Pulmonary artery endothelial cell (primary cell): ENCODE data around the gene KCNIP4. TPM values are rescaled to one million over a fixed set of nuclear protein-coding genes. Genes with fewer than 3 reads are reported as not detected.
"Not testable (repeated sequence)": the region's sequence is repeated elsewhere in the genome, so short reads cannot be mapped to it uniquely, and the experiment has no call there.

ENCODE experiments used
- DNase-seq: peaks from one replicate; pipeline ENCODE4 v3.0.0-alpha.2; 2011; ENCODE audit warnings: low read depth, low spot score
- total RNA-seq: library from RNA; depleted of rRNA; stranded (reverse); fragments of >200 nt; gene quantifications from 2 replicates; pipeline ENCODE4 v1.2.3, GENCODE V29; 2014

KCNIP4 gene
- total RNA-seq, 1 donor from 2014 or later, result not detected

- peak; percentile 45 for DNase-seq
These were observed 1175.2 kb downstream of the KCNIP4 start for GRCh38 chr4:20773144-20773997.

- no peak for DNase-seq
These were observed 1184.1 kb downstream of the KCNIP4 start for GRCh38 chr4:20764366-20764992.

GRCh38 chr4:20761826-20762225 is 1186.7 kb downstream of the KCNIP4 start:
- DNase-seq, result no peak

- DNase-seq, result no peak
These were observed 1187.2 kb downstream of the KCNIP4 start for GRCh38 chr4:20761382-20761781.

GRCh38 chr4:20760053-20760452 is 1188.5 kb downstream of the KCNIP4 start:
- no peak for DNase-seq

GRCh38 chr4:20754036-20754435 is 1194.5 kb downstream of the KCNIP4 start:
- no peak for DNase-seq

- DNase-seq, result no peak
These were observed 1195.9 kb downstream of the KCNIP4 start for GRCh38 chr4:20752641-20753040.

- DNase-seq, result not testable (repeated sequence)
These were observed 1202.6 kb downstream of the KCNIP4 start for GRCh38 chr4:20746000-20746399.

- DNase-seq, result no peak
These were observed 1212.6 kb downstream of the KCNIP4 start for GRCh38 chr4:20735931-20736330.

- DNase-seq, result no peak
These were observed 1223.7 kb downstream of the KCNIP4 start for GRCh38 chr4:20724915-20725314.

- no peak for DNase-seq
These were observed 1225.1 kb downstream of the KCNIP4 start for GRCh38 chr4:20723463-20723862.

- no peak for DNase-seq
These were observed 1225.6 kb downstream of the KCNIP4 start for GRCh38 chr4:20723019-20723418.

- DNase-seq, result no peak
These were observed 1237.2 kb downstream of the KCNIP4 start for GRCh38 chr4:20711335-20711734.

GRCh38 chr4:20700007-20700761 is 1248.4 kb downstream of the KCNIP4 start, which contains the start of gene PACRGL:
PACRGL (plus strand) TSS chr4:20700458; CDS start chr4:20704482, 4,024 bp downstream.
- peak; percentile 84 for DNase-seq

- DNase-seq, result no peak
These were observed 1249.8 kb downstream of the KCNIP4 start for GRCh38 chr4:20698820-20699219.

GRCh38 chr4:20698382-20698781 is 1250.2 kb downstream of the KCNIP4 start:
- DNase-seq, result no peak

GRCh38 chr4:20696815-20697214 is 1251.8 kb downstream of the KCNIP4 start:
- DNase-seq, result no peak

GRCh38 chr4:20687864-20688263 is 1260.7 kb downstream of the KCNIP4 start:
- no peak for DNase-seq

- DNase-seq, result no peak
These were observed 1263.5 kb downstream of the KCNIP4 start for GRCh38 chr4:20684852-20685763.

- no peak for DNase-seq
These were observed 1264.8 kb downstream of the KCNIP4 start for GRCh38 chr4:20683766-20684165.

- no peak for DNase-seq
These were observed 1265.7 kb downstream of the KCNIP4 start for GRCh38 chr4:20682853-20683252.
